Calu3 (cell line): ENCODE results near the gene ARHGAP26. TPM values are rescaled to one million over a fixed set of nuclear protein-coding genes. Genes with fewer than 3 reads are reported as not detected.

Experiments used
- BruUV-seq: library from RNA; stranded (reverse); fragments of 400-500 nt; replicated peaks from 2 replicates; lab custom pipeline; 2021; lab: Mats Ljungman, UMichigan
- CTCF ChIA-PET: fragments of 300-600 bp; sonication (Branson Sonifier 250); formaldehyde crosslinking; loops from one replicate; lab custom pipeline; 2022; ENCODE audit warnings: antibody characterized with exemption; lab: Charles Lee
- DNase-seq: peaks from one replicate; pipeline ENCODE4 v3.0.0; 2022
- H3K27ac Mint-ChIP-seq: one replicate; pipeline ENCODE4 v1.8.0; 2022; ENCODE audit warnings: mixed read lengths; ENCODE audit not compliant: unreplicated experiment
- H3K27me3 Mint-ChIP-seq: one replicate; pipeline ENCODE4 v1.8.0; 2022; ENCODE audit warnings: mixed read lengths; ENCODE audit not compliant: unreplicated experiment
- H3K36me3 Mint-ChIP-seq: one replicate; pipeline ENCODE4 v1.8.0; 2022; ENCODE audit warnings: mild to moderate bottlenecking, moderate library complexity, mixed read lengths; ENCODE audit not compliant: insufficient read depth, unreplicated experiment
- H3K4me1 Mint-ChIP-seq: one replicate; pipeline ENCODE4 v1.8.0; 2022; ENCODE audit warnings: mild to moderate bottlenecking, low read depth, mixed read lengths; ENCODE audit not compliant: unreplicated experiment
- H3K4me3 Mint-ChIP-seq: one replicate; pipeline ENCODE4 v1.8.0; 2022; ENCODE audit warnings: mild to moderate bottlenecking, low read depth, moderate library complexity, mixed read lengths; ENCODE audit not compliant: unreplicated experiment
- H3K9me3 Mint-ChIP-seq: one replicate; pipeline ENCODE4 v1.8.0; 2022; ENCODE audit warnings: low read depth, mixed read lengths; ENCODE audit not compliant: unreplicated experiment
- CTCF ChIP-seq: fragments of 200-600 bp; IDR thresholded peaks from one replicate; pipeline ENCODE4 v1.8.0; 2022; ENCODE audit warnings: antibody characterized with exemption; ENCODE audit not compliant: unreplicated experiment
- intact Hi-C: fragments of 100-400 bp; cut with micrococcal nuclease; formaldehyde crosslinking; loops from one replicate; pipeline ENCODE4 v1.10.0; 2022; ENCODE audit not compliant: unreplicated experiment
- total RNA-seq: library from RNA; stranded (reverse); gene quantifications from 2 replicates; pipeline ENCODE4 v1.2.3, GENCODE V29; 2022

Gene ARHGAP26
- total RNA-seq, 1 experiment from 2014 or later, result 118 TPM

GRCh38 chr5:143207058-143207457 lies 436.9 kb downstream of the ARHGAP26 start:
- DNase-seq, result no peak
- CTCF ChIA-PET, result no interaction called here
- Mint-ChIP-seq H3K9me3 (no peaks in the 10 kb centered on the region), H3K36me3 (peaks cover 23% of the 10 kb centered on the region), H3K27ac (no peak overlapping the region), H3K27me3 (no peaks in the 10 kb centered on the region), H3K4me1 (no peaks in the 10 kb centered on the region), H3K4me3 (no peak overlapping the region)
- no peak for TF ChIP-seq CTCF
- no TSS peak for BruUV-seq
- intact Hi-C loops, result no loop called here

- no peak for TF ChIP-seq CTCF
- BruUV-seq, result no TSS peak
- intact Hi-C loops, result no loop called here
- Mint-ChIP-seq H3K27ac (no peak overlapping the region), H3K9me3 (no peaks in the 10 kb centered on the region), H3K4me1 (no peaks in the 10 kb centered on the region), H3K36me3 (peaks cover 25% of the 10 kb centered on the region), H3K4me3 (no peak overlapping the region), H3K27me3 (no peaks in the 10 kb centered on the region)
- no peak for DNase-seq
- CTCF ChIA-PET, result no interaction called here
Measured at GRCh38 chr5:143207563-143208364, 437.6 kb downstream of the ARHGAP26 start.

GRCh38 chr5:143208365-143208641 lies 438.1 kb downstream of the ARHGAP26 start:
- Mint-ChIP-seq H3K9me3 (no peaks in the 10 kb centered on the region), H3K4me1 (no peaks in the 10 kb centered on the region), H3K27ac (no peak overlapping the region), H3K36me3 (peaks cover 25% of the 10 kb centered on the region), H3K4me3 (no peak overlapping the region), H3K27me3 (no peaks in the 10 kb centered on the region)
- intact Hi-C loops, result no loop called here
- BruUV-seq, result no TSS peak
- TF ChIP-seq CTCF, result no peak
- DNase-seq, result no peak
- CTCF ChIA-PET, result no interaction called here

- Mint-ChIP-seq H3K4me1 (no peaks in the 10 kb centered on the region), H3K4me3 (no peak overlapping the region), H3K36me3 (peaks cover 25% of the 10 kb centered on the region), H3K27me3 (no peaks in the 10 kb centered on the region), H3K27ac (no peak overlapping the region), H3K9me3 (no peaks in the 10 kb centered on the region)
- no peak for DNase-seq
- intact Hi-C loops, result no loop called here
- no TSS peak for BruUV-seq
- peak; percentile 26 for TF ChIP-seq CTCF
- CTCF ChIA-PET, result interaction anchor here (0.6 kb wide), 1 partner anchor 42 kb away, joined by 5 read pairs; no protein-coding TSS in a partner anchor
Measured at GRCh38 chr5:143208781-143209510, 438.8 kb downstream of the ARHGAP26 start.
